ENCODE measurements around the gene GNAI3.

GRCh38 chr1:109516872-109517271 lies 31.5 kb upstream of the GNAI3 start:
- TF ChIP-seq CTCF (conservative IDR thresholded peaks at IDR 0.05; ENCODE audit: low read length) (no peak), EZH2phosphoT487 (IDR thresholded peaks at IDR 0.05; ENCODE audit: borderline replicate concordance, low read depth, low read length) (no peak)

Data from OCI-LY7 (cell line).